GM18951 (cell line): ENCODE results near the gene GATA2.

ENCODE experiments used
- POLR2A ChIP-seq: IDR thresholded peaks from 4 replicates; pipeline ENCODE4 v1.6.1; 2011; ENCODE audit warnings: mild to moderate bottlenecking; ENCODE audit not compliant: insufficient read length, insufficient read depth; ENCODE audit errors: extremely low read depth
- in situ Hi-C: fragments of 300-500 bp; cut with MboI; formaldehyde crosslinking; loops from one replicate; pipeline ENCODE4 v1.12.0; 2022; ENCODE audit warnings: low sequenced_read_pairs, mixed read lengths, inconsistent platforms; ENCODE audit not compliant: unreplicated experiment

The GATA2 gene

GRCh38 chr3:128459461-128459820, 33.6 kb downstream of the GATA2 start:
- in situ Hi-C loops: no loop called here
- TF ChIP-seq POLR2A: no peak

GRCh38 chr3:128458746-128459460, 34.1 kb downstream of the GATA2 start:
- in situ Hi-C loops: no loop called here
- TF ChIP-seq POLR2A: no peak

- TF ChIP-seq POLR2A: no peak
- in situ Hi-C loops: no loop called here
These were observed 35.1 kb downstream of the GATA2 start for GRCh38 chr3:128457937-128458336.

- no peak for TF ChIP-seq POLR2A
These were observed 36.0 kb downstream of the GATA2 start for GRCh38 chr3:128456776-128457715.

GRCh38 chr3:128455786-128456748, 36.9 kb downstream of the GATA2 start:
- no peak for TF ChIP-seq POLR2A
- in situ Hi-C loops: no loop called here

More at GRCh38 chr3:128456776-128457715, 36.0 kb downstream of the GATA2 start:
- in situ Hi-C loops: no loop called here

- in situ Hi-C loops: no loop called here
- no peak for TF ChIP-seq POLR2A
These were observed 37.9 kb downstream of the GATA2 start for GRCh38 chr3:128455116-128455515.

- TF ChIP-seq POLR2A: no peak
- in situ Hi-C loops: no loop called here
These were observed 38.7 kb downstream of the GATA2 start for GRCh38 chr3:128454310-128454618.

GRCh38 chr3:128453501-128454309, 39.3 kb downstream of the GATA2 start:
- no peak for TF ChIP-seq POLR2A
- in situ Hi-C loops: no loop called here

GRCh38 chr3:128452678-128453275, 40.2 kb downstream of the GATA2 start:
- TF ChIP-seq POLR2A: no peak
- in situ Hi-C loops: no loop called here

- in situ Hi-C loops: no loop called here
- no peak for TF ChIP-seq POLR2A
These were observed 40.9 kb downstream of the GATA2 start for GRCh38 chr3:128452120-128452519.

- in situ Hi-C loops: no loop called here
- no peak for TF ChIP-seq POLR2A
These were observed 43.8 kb downstream of the GATA2 start for GRCh38 chr3:128449111-128449638.

- TF ChIP-seq POLR2A: no peak
- in situ Hi-C loops: no loop called here
These were observed 44.5 kb downstream of the GATA2 start for GRCh38 chr3:128448491-128448890.

GRCh38 chr3:128447561-128448013, 45.4 kb downstream of the GATA2 start:
- in situ Hi-C loops: no loop called here
- TF ChIP-seq POLR2A: no peak
